Glutamatergic neuron (in vitro differentiated cells): ENCODE data around the gene P2RX2. TPM values are rescaled to one million over a fixed set of nuclear protein-coding genes. Genes with fewer than 3 reads are reported as not detected.

ENCODE experiments used
- DNase-seq: peaks from one replicate; pipeline ENCODE4 v3.0.0; 2022
- H3K27ac Mint-ChIP-seq: one replicate; pipeline ENCODE4 v1.8.0; 2020; ENCODE audit warnings: mild to moderate bottlenecking, mixed read lengths, inconsistent platforms; ENCODE audit not compliant: unreplicated experiment
- H3K27me3 Mint-ChIP-seq: one replicate; pipeline ENCODE4 v1.8.0; 2020; ENCODE audit warnings: mild to moderate bottlenecking, moderate library complexity, mixed read lengths, inconsistent platforms; ENCODE audit not compliant: unreplicated experiment
- H3K36me3 Mint-ChIP-seq: one replicate; pipeline ENCODE4 v1.8.0; 2020; ENCODE audit warnings: mild to moderate bottlenecking, mixed read lengths, inconsistent platforms; ENCODE audit not compliant: unreplicated experiment
- H3K4me1 Mint-ChIP-seq: one replicate; pipeline ENCODE4 v1.8.0; 2020; ENCODE audit warnings: mild to moderate bottlenecking, low read depth, mixed read lengths, inconsistent platforms; ENCODE audit not compliant: unreplicated experiment
- H3K4me3 Mint-ChIP-seq: one replicate; pipeline ENCODE4 v1.8.0; 2020; ENCODE audit warnings: mild to moderate bottlenecking, mixed read lengths, inconsistent platforms; ENCODE audit not compliant: unreplicated experiment
- H3K9me3 Mint-ChIP-seq: one replicate; pipeline ENCODE4 v1.8.0; 2020; ENCODE audit warnings: mild to moderate bottlenecking, moderate library complexity, mixed read lengths, inconsistent platforms; ENCODE audit not compliant: unreplicated experiment
- CTCF ChIP-seq: fragments of 200-600 bp; sonication (generic); IDR thresholded peaks from one replicate; pipeline ENCODE4 v1.5.0; 2021; ENCODE audit not compliant: partially characterized antibody, unreplicated experiment
- total RNA-seq: library from RNA; stranded (reverse); fragmentation: NEBNext Ultra II Directional; extraction: Animal tissue kit (Norgen Biotek cat#: 25700); gene quantifications from one replicate; pipeline ENCODE4 v1.2.1, GENCODE V29; 2021; ENCODE audit not compliant: unreplicated experiment

The P2RX2 gene
- total RNA-seq, 1 donor from 2014 or later: 4.1 TPM

- peaks cover 26% of the 10 kb centered on the region for H3K27me3 Mint-ChIP-seq
- peak overlapping the region; percentile 33 for H3K27ac Mint-ChIP-seq
These were observed 42.9 kb upstream of the P2RX2 start for GRCh38 chr12:132575661-132576060.

GRCh38 chr12:132576701-132577100 lies 41.9 kb upstream of the P2RX2 start:
- Mint-ChIP-seq H3K36me3 (peaks cover 9% of the 10 kb centered on the region), H3K4me3 (no peak overlapping the region), H3K27ac (no peak overlapping the region), H3K9me3 (peaks cover 29% of the 10 kb centered on the region), H3K4me1 (peaks cover 2% of the 10 kb centered on the region), H3K27me3 (peaks cover 30% of the 10 kb centered on the region)
- DNase-seq: no peak
- no peak for TF ChIP-seq CTCF

More at GRCh38 chr12:132575661-132576060, 42.9 kb upstream of the P2RX2 start:
- Mint-ChIP-seq H3K4me1 (peaks cover 2% of the 10 kb centered on the region), H3K4me3 (no peak overlapping the region), H3K36me3 (peaks cover 9% of the 10 kb centered on the region), H3K9me3 (peaks cover 28% of the 10 kb centered on the region)
- DNase-seq: no peak
- no peak for TF ChIP-seq CTCF

- Mint-ChIP-seq H3K27me3 (peaks cover 30% of the 10 kb centered on the region), H3K36me3 (peaks cover 9% of the 10 kb centered on the region), H3K4me1 (peaks cover 2% of the 10 kb centered on the region), H3K4me3 (no peak overlapping the region), H3K27ac (peak overlapping the region; percentile 70), H3K9me3 (peaks cover 29% of the 10 kb centered on the region)
- no peak for DNase-seq
- no peak for TF ChIP-seq CTCF
These were observed 41.2 kb upstream of the P2RX2 start for GRCh38 chr12:132577191-132577920.

- peaks cover 30% of the 10 kb centered on the region for H3K27me3 Mint-ChIP-seq
- TF ChIP-seq CTCF: no peak
- H3K36me3 Mint-ChIP-seq: peaks cover 9% of the 10 kb centered on the region
- peak overlapping the region; percentile 70 for H3K27ac Mint-ChIP-seq
- no peak overlapping the region for H3K4me3 Mint-ChIP-seq
- no peak for DNase-seq
- H3K4me1 Mint-ChIP-seq: peaks cover 2% of the 10 kb centered on the region
- H3K9me3 Mint-ChIP-seq: peaks cover 28% of the 10 kb centered on the region
These were observed 40.5 kb upstream of the P2RX2 start for GRCh38 chr12:132578118-132578517.

GRCh38 chr12:132578826-132579225 lies 39.8 kb upstream of the P2RX2 start:
- Mint-ChIP-seq H3K36me3 (peaks cover 9% of the 10 kb centered on the region), H3K4me3 (peak overlapping the region; percentile 39), H3K27me3 (peaks cover 33% of the 10 kb centered on the region), H3K27ac (peak overlapping the region; percentile 53), H3K9me3 (peaks cover 28% of the 10 kb centered on the region), H3K4me1 (peaks cover 2% of the 10 kb centered on the region)
- DNase-seq: no peak
- TF ChIP-seq CTCF: no peak
